ENCODE measurements around the gene ATP5PO. TPM values are rescaled to one million over a fixed set of nuclear protein-coding genes. Genes with fewer than 3 reads are reported as not detected.
"Not testable (repeated sequence)": the region's sequence is repeated elsewhere in the genome, so short reads cannot be mapped to it uniquely, and the experiment has no call there.

ATP5PO gene
- total RNA-seq, 2 donors from 2014 or later: 208 to 242 TPM

GRCh38 chr21:33892853-33893252, 22.8 kb downstream of the ATP5PO start:
- ATAC-seq (no peak), DNase-seq (ENCODE audit: low spot score in 2 of 2) (no peak)
- H3K27ac Mint-ChIP-seq: no peak overlapping the region
- no peaks in the 10 kb centered on the region for H3K9me3 Mint-ChIP-seq
- H3K36me3 Mint-ChIP-seq: no peaks in the 10 kb centered on the region

DNA sequence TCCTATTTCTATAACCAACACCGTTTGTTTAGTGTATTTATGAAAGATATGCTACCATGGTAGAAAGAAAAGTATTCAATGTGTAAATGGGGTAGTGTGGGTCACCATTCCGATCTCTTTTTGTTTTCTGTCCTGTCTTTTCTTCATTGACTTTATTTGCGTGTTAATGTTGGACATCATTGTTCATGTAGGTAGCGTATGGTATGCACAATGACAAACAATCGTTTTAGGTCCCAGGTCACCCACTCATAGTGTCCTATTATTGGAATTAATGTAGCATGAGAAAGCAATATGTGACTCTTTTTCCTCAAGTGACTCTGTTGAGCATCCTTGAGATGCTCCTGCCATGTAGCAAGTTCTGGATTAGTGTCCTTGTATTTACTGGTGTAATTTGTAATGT, 25.4 kb downstream of the ATP5PO start:
- Mint-ChIP-seq H3K27ac (no peak overlapping the region), H3K9me3 (no peaks in the 10 kb centered on the region), H3K36me3 (no peaks in the 10 kb centered on the region)
- ATAC-seq: no peak
- no peak for DNase-seq (ENCODE audit: low spot score in 2 of 2)

DNA sequence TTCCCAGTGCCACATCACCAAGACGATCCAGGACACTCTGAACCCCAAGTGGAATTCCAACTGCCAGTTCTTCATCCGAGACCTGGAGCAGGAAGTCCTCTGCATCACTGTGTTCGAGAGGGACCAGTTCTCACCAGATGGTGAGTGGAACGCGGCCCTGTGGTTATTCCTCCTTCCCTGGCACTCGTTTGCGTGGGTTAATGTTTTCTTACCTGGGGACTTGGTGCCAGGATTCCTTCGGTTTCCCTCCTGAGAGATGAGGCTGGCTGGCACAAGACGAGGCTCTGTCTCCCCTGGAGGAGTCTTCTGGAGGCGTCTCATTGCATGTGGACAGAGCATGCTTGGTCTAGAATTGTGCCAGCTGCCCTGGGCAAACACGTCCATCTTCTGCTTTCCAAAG, 29.3 kb downstream of the ATP5PO start:
- Mint-ChIP-seq H3K9me3 (no peaks in the 10 kb centered on the region), H3K27ac (no peak overlapping the region), H3K36me3 (no peaks in the 10 kb centered on the region)
- DNase-seq (ENCODE audit: low spot score in 2 of 2): no peak
- no peak for ATAC-seq

DNA sequence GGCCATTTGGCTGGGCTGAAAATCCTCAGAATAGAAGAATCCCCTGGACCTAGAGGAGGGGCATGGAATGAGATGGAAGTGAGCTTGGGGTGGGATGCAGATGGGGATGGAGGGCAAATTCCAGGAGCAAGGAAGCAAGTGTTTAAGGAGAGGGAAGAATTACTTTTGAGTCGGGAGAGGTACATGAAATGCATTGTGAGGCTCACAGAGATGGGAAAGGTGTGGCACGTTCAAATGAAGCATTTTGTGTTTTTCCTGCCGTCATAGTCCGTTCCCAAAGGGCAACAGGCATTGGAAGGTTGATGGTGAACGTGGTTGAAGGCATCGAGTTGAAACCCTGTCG, 30.5 kb downstream of the ATP5PO start:
- Mint-ChIP-seq H3K9me3 (no peaks in the 10 kb centered on the region), H3K27ac (no peak overlapping the region), H3K36me3 (no peaks in the 10 kb centered on the region)
- DNase-seq (ENCODE audit: low spot score in 2 of 2) (no peak), ATAC-seq (no peak)

GRCh38 chr21:33884376-33885171, 31.0 kb downstream of the ATP5PO start:
- ATAC-seq (no peak), DNase-seq (ENCODE audit: low spot score in 2 of 2) (no peak)
- Mint-ChIP-seq H3K27ac (no peak overlapping the region), H3K36me3 (no peaks in the 10 kb centered on the region), H3K9me3 (no peaks in the 10 kb centered on the region)

- no peak for ATAC-seq
- H3K36me3 Mint-ChIP-seq: no peaks in the 10 kb centered on the region
- DNase-seq (ENCODE audit: low spot score in 2 of 2): no peak
- H3K9me3 Mint-ChIP-seq: no peaks in the 10 kb centered on the region
- H3K27ac Mint-ChIP-seq: no peak overlapping the region
Observed at GRCh38 chr21:33883118-33883517, 32.5 kb downstream of the ATP5PO start.

DNA sequence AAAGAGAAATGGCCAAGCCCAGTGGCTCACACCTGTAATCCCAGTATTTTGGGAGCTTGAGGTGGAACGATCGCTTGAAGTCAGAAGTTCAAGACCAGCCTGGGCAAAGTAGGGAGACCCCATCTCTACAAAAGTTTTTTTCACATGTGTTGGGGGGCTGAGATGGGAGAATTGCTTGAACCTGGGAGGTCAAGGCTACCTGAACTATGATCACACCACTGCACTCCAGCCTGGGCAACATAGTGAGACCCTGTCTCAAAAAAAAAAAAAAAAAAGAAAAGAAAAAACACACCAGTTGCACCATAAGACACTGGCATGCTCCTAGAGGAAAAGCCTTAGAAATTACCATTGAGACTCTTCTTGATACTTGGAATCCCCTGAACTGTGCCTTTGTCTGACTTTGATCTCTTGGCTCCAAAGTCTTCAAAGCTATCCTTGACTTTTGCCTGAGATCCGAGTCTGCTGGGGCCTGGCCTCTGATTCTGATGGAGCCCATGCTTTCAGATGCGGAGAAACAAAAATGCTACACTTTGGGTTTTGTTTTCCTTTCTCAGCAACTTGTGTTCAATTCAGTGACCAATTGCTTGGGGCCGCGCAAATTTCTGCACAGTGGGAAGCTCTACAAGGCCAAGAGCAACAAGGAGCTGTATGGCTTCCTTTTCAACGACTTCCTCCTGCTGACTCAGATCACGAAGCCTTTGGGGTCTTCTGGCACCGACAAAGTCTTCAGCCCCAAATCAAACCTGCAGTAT, 33.7 kb downstream of the ATP5PO start:
- ATAC-seq (no peak), DNase-seq (ENCODE audit: low spot score in 2 of 2) (no peak)
- Mint-ChIP-seq H3K9me3 (no peaks in the 10 kb centered on the region), H3K36me3 (no peaks in the 10 kb centered on the region), H3K27ac (no peak overlapping the region)

- Mint-ChIP-seq H3K27ac (no peak overlapping the region), H3K9me3 (no peaks in the 10 kb centered on the region), H3K36me3 (no peaks in the 10 kb centered on the region)
- ATAC-seq (no peak), DNase-seq (ENCODE audit: low spot score in 2 of 2) (no peak)
Observed at GRCh38 chr21:33880626-33881025, 35.0 kb downstream of the ATP5PO start.

GRCh38 chr21:33878824-33879223, 36.8 kb downstream of the ATP5PO start:
- Mint-ChIP-seq H3K27ac (no peak overlapping the region), H3K9me3 (no peaks in the 10 kb centered on the region), H3K36me3 (no peaks in the 10 kb centered on the region)
- DNase-seq (ENCODE audit: low spot score in 2 of 2): no peak
- ATAC-seq: no peak

DNA sequence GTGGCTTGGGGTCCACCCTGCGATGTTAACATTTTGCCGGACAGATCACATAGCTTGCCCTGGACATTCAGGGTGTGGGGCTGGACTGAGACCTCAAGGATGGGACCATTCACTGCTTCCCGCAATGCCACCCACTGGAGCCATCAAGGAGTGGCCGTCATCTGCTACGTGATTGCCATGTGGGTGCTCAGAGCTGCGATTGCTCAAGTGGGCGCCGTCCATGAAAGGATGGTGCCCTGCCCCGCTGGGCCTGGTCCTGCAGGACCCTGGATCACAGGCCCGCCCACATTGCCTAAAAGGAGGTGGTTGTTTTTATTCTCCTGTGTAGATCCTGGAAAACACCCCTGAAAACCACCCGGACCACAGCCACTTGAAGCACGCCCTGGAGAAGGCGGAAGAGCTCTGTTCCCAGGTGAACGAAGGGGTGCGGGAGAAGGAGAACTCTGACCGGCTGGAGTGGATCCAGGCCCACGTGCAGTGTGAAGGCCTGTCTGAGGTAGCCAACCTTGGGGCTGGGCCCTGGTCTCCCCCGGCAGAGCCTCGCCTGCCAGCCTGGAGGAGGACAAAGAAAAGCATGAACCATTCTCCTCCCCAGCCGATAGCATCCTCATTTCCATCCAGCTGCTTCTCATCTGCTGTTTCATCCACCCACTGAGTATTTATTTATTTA, 40.4 kb downstream of the ATP5PO start:
- H3K36me3 Mint-ChIP-seq: no peaks in the 10 kb centered on the region
- DNase-seq (ENCODE audit: low spot score in 2 of 2) (no peak), ATAC-seq (no peak)
- H3K27ac Mint-ChIP-seq: no peak overlapping the region
- no peaks in the 10 kb centered on the region for H3K9me3 Mint-ChIP-seq

DNA sequence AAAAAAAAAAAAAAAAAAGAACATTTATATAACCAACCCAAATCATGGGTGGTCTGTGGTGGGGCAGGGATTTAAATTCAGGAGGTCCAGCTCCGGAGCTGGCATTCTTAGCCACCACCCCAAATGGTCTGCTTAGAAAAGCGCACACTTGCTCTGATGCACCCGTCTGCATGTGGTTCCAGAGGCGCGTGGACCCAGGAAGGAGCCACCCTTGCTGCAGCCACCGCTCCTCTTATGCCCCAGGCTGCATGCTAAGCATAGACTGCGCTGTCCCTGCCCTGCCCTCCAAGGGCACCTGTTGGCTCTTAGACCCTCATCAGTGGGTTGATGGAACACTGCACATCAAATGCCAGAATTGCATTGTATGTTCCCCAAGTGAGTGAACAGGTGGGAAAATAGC, 41.4 kb downstream of the ATP5PO start:
- ATAC-seq (no peak), DNase-seq (ENCODE audit: low spot score in 2 of 2) (no peak)
- no peaks in the 10 kb centered on the region for H3K9me3 Mint-ChIP-seq
- no peak overlapping the region for H3K27ac Mint-ChIP-seq
- H3K36me3 Mint-ChIP-seq: no peaks in the 10 kb centered on the region

GRCh38 chr21:33872881-33873515, 42.6 kb downstream of the ATP5PO start:
- DNase-seq (ENCODE audit: low spot score in 2 of 2): no peak
- no peak for ATAC-seq

GRCh38 chr21:33871171-33871570, 44.4 kb downstream of the ATP5PO start:
- no peaks in the 10 kb centered on the region for H3K9me3 Mint-ChIP-seq
- no peak for ATAC-seq

More at GRCh38 chr21:33872881-33873515, 42.6 kb downstream of the ATP5PO start:
- Mint-ChIP-seq H3K27ac (no peak overlapping the region), H3K36me3 (no peaks in the 10 kb centered on the region), H3K9me3 (no peaks in the 10 kb centered on the region)

GRCh38 chr21:33870768-33871167, 44.8 kb downstream of the ATP5PO start:
- DNase-seq (ENCODE audit: low spot score in 2 of 2) (no peak), ATAC-seq (no peak)
- no peaks in the 10 kb centered on the region for H3K36me3 Mint-ChIP-seq
- H3K9me3 Mint-ChIP-seq: no peaks in the 10 kb centered on the region
- no peak overlapping the region for H3K27ac Mint-ChIP-seq

More at GRCh38 chr21:33871171-33871570, 44.4 kb downstream of the ATP5PO start:
- Mint-ChIP-seq H3K27ac (peak overlapping the region in 1 of 2 donors; percentile 24), H3K36me3 (no peaks in the 10 kb centered on the region)
- DNase-seq (ENCODE audit: low spot score in 2 of 2): no peak

- H3K27ac Mint-ChIP-seq: peak overlapping the region in 1 of 2 donors; percentile 2
- DNase-seq (ENCODE audit: low spot score in 2 of 2) (no peak), ATAC-seq (no peak)
- H3K9me3 Mint-ChIP-seq: no peaks in the 10 kb centered on the region
- H3K36me3 Mint-ChIP-seq: no peaks in the 10 kb centered on the region
Observed at GRCh38 chr21:33869873-33870272, 45.7 kb downstream of the ATP5PO start.

- H3K27ac Mint-ChIP-seq: peak overlapping the region in 1 of 2 donors; percentile 34
- H3K36me3 Mint-ChIP-seq; ATAC-seq; DNase-seq (ENCODE audit: low spot score in 2 of 2); H3K9me3 Mint-ChIP-seq: not testable (repeated sequence)
Observed at GRCh38 chr21:33867868-33868267, 47.7 kb downstream of the ATP5PO start.

GRCh38 chr21:33866826-33867225, 48.8 kb downstream of the ATP5PO start:
- Mint-ChIP-seq H3K9me3 (no peaks in the 10 kb centered on the region), H3K36me3 (no peaks in the 10 kb centered on the region), H3K27ac (no peak overlapping the region)
- DNase-seq (ENCODE audit: low spot score in 2 of 2): no peak
- no peak for ATAC-seq
